ENCODE data around the gene PDE12.
A peak's percentile ranks its signal among the peaks of the same experiment; 100 is the strongest.

The PDE12 gene, protein sequence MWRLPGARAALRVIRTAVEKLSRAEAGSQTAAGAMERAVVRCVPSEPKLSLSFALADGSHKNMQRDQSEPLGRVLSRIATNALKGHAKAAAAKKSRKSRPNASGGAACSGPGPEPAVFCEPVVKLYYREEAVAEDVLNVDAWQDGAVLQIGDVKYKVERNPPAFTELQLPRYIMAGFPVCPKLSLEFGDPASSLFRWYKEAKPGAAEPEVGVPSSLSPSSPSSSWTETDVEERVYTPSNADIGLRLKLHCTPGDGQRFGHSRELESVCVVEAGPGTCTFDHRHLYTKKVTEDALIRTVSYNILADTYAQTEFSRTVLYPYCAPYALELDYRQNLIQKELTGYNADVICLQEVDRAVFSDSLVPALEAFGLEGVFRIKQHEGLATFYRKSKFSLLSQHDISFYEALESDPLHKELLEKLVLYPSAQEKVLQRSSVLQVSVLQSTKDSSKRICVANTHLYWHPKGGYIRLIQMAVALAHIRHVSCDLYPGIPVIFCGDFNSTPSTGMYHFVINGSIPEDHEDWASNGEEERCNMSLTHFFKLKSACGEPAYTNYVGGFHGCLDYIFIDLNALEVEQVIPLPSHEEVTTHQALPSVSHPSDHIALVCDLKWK

DNA sequence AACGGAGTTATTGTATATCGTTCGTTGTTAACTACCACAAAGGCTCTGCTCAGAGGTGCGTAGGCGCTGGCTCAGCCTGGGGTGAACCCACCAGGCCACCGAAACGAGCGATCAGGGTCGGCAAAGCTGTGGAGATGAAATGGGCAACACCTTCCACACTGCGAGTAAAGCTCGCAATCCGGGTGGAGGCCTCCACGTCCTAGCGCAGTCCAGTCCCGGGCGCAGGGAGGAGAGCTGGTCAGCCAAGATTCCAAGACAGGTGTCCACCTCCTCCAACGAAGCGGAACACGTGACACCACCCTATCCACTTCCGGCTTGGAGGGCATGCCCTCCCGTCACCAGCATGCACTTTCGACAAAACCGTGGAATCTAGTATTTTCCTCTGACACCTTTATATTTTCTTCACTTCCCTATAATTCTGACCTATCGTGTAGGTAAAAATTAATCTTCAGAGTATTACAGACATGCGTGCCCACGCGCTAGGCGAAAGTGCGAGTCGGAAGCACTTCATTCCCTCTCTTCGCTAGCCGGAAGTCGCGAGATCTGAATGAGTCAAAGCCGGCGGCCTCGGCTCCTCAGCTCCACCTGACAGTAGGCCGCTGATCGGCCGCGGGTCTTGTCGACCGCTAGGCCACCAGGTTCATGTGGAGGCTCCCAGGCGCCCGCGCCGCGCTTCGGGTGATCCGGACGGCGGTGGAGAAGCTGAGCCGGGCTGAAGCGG is at the start of gene PDE12:
Gene PDE12, plus strand, starts transcription at position 537 of the 721 bp plus-strand sequence. Its CDS starts 106 bp downstream, at position 643.
- peak; percentile 74 for DNase-seq

DNA sequence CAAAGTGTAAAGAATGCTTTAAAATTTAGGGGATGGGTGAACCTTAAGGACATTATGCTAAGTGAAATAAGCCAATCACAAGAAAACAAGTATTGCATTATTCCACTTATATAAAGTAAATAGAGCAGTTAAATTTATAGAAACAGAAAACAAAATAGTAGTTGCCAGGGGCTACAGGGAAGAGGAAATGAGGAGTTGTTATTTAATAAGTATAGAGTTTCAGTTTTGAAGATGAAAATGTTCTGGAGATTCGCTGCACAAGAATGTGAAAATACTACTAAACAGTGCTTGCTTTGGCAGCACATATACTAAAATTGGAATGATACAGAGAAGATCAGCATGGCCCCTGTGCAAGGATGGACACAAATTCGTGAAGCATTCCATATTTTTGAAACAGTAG is 43.9 kb upstream of the PDE12 start:
- DNase-seq: no peak

DNA sequence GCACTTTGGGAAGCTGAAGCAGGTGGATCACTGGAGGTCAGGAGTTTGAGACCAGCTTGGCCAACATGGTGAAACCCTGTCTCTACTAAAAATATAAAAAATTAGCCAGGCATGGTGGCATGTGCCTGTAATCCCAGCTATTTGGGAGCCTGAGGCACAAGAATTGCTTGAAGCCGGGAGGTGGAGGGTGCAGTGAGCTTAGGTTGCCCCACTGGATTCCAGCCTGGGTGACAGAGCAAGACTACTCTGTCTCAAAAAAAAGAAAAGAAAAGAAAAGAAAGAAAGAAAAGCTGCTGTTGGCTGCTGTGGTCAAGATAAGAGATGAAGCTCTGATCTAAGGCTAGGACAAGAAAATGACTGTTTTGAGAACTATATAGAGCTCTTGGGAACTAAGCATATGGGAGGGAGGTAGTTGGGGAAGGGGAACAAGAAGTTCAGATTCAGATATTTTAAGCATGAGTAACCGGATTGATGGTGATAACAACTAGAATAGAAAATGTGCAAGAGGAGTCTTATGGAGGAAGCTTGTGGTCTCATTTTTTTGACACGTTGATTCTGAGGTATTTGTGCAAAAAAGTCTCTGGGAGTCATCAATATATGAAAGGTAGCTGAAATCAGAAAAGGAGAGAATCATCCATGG is 37.7 kb upstream of the PDE12 start:
- DNase-seq: no peak

DNA sequence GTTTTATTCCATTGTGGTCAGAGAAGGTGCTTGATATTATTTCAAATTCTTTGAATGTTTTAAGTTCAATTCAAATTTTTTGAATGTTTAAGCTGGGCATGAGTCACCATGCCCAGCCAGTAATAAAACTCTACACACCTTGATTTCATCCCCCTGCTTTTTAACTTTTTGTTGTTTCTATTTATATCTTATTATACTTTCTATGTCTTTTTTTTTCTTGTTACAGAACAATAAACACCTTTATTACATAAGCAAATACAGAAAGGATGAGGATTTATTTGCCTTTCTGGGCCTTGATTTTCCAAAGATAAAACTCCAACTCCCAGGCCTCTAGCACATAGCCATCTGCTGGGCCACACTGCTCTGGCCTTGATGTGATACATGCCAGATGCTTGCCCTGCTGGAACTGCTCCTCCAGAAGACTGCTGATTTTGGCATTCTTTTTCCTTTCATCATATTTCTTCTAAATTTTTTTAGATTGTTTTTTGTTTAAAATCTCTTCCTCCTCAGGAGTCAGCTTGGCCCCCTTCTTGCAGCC is 25.9 kb upstream of the PDE12 start:
- DNase-seq: peak; percentile 12

DNA sequence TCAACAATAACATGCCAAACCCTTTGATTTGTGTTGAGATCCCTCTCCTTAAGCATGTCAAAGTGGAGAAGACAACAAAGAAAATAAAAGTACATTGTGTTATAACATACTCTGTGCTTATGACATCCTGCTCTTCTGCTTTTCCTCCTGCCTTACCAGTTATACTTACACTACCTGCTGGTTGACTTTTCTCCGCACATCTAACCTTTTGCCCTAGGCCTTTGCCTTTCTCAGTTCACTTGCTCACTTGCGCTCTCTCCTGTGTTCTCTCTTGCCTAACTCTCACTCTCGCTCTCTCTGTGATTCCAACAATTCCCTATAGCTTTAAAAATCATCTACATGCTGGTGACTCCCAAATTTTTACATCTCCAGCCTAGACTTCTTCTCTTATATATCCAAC is 17.6 kb upstream of the PDE12 start:
- no peak for DNase-seq

DNA sequence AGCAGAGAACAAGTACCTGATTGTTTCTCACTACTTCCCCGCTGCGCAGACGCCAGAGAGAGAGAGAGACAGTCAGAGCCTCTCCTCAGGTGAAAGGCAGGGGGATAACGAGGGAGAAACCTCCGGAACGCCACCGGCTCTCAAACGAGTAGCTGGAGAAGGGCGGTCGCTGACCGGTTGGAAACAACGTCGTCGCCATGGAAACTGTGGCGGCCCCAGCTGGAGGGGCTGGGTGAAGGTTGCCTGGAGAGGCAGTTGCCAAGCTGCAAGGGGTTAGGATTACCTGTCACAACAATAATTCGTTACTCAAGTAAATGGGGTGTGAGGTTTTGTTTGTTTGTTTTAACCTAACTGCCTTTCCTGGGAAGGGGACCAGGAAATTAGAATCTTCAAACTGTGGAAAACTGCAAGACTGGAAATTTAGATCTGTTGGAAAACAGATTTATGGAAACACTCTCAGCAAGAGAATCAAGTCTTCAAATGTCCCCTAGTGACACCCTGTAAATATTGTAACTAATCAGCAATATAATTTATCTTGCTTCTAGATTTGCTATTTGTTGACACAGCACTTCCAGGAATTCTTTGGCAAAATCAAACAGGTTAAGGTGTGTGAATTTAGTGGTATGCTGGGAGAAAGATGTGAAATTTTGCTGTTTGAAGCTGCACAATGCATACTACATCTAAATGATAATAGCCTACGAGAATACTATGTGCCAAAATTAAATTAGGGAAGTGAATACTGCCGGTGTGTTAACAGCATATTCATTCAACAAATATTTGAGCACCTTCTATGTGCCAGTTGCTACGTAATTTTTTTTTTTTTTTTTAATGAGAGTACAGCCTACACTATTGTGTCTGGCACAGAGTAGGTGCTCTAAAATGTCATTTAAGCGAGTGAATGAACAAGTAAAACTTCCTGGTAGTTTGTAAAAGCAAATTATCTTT is 11.6 kb upstream of the PDE12 start, which contains the start of gene DNAH12:
Gene DNAH12, minus strand, starts transcription at position 164 of the 945 bp plus-strand sequence. CDS start 1,474 bp downstream, outside the sequence.
- DNase-seq: peak; percentile 61

DNA sequence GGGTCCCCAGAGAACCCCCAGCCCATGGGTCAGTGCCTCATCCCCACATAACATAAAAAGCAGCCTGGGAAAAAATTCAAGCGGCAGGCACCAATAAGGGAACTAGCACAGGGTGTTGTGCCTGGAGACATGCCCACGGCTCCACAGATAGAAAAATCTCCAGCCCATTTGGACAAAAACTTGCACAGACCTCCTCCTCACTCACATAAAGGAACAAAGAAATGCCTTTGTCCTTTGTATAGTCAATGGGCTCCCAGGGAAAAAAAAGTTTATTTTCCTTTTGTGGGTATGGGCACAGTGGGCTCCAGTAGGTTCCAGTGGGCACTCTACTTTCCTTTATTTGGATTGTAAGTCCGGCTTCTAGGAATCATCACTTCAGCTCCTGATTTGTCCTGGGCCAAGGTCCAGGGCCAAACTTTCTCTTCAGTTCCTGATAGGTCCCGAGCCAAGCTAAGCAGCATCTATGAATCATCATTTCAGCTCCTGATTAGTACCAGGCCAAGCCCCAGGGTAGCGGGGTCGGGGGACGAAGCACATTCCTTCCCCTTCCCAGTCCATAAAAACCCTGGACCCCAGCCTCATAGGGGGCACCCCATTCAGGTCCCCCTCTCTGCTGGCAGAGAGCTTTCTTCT is 10.3 kb upstream of the PDE12 start:
- no peak for DNase-seq

DNA sequence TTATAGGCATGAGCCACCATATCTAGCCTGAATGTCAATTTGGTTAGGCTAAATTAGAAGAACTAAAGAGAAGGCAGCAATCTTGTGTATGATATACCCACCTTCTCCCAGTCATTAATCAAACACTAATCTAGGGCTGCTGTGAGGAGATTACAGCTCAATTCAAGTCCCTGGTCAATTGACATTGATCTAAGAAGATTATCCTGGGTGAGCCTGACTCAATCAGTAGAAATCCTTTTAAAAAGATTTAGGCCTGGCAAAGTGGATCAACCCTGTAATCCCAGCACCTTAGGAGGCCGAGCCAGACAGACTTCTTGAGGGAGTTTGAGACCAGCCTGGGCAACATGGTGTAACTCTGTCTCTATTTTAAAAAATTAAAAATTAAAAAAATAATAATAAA is 9.5 kb upstream of the PDE12 start:
- no peak for DNase-seq

DNA sequence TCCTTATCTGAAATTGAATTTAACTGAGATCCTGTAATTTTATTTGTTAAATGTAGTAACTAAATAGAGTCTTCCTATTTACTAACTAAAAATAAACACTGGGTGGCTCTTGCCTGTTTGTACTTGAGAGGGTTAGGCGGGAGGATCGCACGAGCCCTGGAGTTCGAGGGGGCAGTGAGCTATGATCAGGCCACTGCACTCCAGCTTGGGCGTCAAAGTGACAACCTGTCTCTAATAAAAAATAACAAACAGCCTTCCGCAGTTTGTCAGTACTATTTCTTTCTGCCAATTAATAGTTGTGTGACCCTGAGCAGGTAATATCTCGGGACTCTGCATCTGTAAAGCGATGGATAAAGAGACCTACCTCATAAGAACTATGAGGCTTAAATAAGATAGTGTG is 768 bp upstream of the PDE12 start:
- no peak for DNase-seq

DNA sequence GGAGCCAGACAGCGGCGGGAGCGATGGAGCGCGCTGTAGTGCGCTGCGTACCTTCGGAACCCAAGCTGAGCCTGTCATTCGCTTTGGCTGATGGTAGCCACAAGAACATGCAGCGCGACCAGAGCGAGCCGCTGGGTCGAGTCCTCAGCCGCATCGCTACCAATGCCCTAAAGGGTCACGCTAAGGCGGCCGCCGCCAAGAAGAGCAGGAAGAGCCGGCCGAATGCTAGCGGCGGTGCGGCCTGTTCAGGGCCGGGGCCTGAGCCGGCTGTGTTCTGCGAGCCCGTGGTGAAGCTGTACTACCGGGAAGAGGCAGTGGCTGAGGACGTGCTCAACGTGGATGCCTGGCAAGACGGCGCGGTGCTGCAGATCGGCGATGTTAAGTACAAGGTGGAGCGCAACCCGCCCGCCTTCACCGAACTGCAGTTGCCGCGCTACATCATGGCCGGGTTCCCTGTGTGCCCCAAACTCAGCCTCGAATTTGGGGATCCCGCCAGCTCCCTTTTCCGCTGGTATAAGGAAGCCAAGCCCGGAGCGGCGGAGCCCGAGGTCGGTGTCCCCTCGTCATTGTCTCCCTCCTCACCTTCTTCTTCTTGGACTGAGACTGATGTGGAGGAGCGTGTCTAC is 498 bp downstream of the PDE12 start:
- DNase-seq: peak; percentile 13

DNA sequence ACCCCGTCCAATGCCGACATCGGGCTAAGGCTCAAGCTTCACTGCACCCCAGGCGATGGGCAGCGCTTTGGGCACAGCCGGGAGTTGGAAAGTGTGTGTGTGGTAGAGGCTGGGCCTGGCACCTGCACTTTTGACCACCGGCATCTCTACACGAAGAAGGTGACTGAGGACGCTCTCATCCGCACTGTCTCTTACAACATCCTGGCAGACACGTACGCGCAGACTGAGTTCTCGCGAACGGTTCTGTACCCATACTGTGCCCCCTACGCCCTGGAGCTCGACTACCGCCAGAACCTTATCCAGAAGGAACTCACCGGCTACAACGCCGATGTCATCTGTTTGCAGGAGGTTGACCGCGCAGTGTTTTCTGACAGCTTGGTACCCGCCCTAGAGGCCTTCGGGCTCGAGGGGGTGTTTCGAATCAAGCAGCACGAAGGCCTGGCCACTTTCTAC is 1.0 kb downstream of the PDE12 start:
- no peak for DNase-seq

DNA sequence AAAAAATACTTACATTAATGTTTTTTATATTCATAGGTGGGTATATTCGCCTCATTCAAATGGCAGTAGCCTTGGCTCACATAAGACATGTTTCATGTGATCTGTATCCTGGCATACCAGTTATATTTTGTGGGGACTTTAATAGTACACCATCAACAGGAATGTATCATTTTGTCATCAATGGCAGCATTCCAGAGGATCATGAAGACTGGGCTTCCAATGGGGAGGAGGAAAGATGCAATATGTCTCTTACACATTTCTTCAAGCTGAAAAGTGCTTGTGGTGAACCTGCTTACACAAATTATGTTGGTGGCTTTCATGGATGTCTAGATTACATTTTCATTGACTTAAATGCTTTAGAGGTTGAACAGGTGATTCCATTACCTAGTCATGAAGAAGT is 3.5 kb downstream of the PDE12 start:
- DNase-seq: no peak

DNA sequence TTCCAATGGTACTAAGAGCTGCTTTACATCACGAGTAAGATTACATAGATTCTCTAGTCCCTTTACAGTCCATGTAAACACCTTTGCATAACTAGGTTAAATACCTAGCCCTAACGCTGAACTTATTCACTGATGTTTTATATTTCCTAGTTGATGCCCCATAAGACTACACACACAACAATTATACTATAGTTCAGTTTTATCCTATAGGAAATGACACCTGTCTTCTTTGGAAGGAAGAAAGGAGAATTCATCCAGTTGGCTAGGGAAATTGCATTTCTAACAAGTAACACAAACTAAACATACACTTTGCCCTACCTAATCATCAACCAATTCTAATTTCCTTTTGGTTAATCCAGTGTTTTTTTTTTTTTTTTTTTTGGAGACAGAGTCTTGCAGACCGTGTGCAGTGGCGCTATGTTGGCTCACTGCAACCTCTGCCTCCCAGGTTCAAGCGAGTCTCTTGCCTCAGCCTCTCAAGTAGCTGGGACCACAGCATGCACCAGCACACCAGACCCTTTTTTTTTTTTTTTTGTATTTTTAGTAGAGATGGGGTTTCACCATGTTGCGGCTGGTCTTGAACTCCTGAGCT is 13.9 kb downstream of the PDE12 start:
- no peak for DNase-seq

DNA sequence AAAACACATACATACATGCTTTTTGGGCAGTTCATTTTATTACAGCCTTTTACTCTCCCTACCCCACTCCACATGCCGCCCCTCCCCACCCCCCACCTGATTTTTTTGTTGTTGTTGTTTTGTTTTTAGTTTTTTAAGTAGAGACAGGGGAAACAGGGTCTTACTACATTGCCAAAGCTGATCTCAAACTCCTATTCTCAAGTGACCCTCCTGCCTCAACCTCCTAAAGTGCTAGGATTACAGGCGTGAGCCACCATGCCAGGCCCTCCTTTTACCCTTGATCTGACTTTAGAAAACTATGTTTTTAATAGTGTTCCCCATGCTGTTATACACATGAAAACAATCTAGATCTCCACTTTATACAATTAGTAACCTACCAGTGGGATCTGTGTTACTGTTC is 14.8 kb downstream of the PDE12 start:
- no peak for DNase-seq

DNA sequence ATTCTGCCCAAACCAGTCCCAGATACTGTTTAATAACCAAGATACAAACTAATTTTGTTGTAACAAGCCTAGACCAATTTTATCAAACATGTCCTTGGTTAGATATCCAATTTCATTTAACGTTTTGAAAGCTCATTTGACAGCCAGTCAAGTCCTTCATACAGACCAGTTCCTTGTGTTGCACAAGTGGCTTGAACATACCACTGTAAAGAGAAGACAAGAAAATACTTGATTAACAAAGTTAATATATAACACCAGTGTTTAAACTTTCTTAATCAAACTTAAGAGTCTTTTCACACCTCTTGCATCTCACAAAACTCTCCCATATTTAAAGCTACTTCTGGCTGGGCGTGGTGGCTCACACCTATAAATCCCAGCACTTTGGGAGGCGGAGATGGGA is 16.0 kb downstream of the PDE12 start:
- DNase-seq: no peak

DNA sequence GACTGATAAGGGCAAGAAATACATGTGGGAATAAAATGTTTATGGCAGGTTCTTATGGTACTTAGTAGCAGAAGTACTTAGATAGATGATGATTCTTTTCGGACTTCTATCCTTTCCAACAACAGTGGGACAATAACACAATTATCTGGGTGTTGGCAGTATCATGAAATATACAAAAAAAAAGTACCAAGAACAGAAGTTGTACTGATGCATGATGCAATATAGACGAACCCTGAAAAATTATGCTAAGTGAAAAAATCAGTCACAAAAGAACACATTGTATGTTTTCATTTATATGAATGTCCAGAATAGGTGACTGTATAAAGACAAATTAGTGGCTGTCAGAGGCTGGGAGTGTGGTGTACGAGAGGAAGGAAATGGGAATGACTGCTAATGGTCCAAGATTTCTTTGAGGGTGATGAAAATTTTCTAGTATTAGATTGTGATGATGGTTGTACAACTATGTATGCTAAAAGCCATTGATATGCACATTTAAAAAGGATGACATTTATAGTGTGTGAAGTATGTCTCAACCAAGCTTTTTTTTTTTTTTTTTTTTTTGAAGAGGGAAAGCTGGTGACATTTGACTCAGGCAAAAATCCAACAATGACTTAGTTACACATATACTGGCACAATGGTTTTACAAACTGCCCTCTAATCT is 20.0 kb downstream of the PDE12 start:
- DNase-seq: no peak

DNA sequence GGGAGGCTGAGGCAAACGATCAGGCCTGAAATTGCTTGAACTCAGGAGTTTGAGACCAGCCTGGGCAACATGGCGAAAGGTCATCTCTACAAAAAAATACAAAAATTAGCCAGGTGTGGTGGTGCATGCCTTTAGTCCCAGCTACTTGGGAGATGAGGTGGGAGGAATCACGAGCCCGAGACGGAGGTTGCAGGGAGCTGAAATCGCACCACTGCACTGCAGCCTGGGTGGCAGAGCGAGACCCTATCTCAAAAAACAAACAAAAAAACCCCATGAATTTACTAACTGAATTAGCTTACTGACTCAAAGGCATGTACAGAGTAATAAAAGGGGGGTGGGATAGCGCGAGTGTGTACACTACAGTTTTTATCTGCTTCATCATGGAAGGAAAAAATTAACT is 21.7 kb downstream of the PDE12 start:
- no peak for DNase-seq

DNA sequence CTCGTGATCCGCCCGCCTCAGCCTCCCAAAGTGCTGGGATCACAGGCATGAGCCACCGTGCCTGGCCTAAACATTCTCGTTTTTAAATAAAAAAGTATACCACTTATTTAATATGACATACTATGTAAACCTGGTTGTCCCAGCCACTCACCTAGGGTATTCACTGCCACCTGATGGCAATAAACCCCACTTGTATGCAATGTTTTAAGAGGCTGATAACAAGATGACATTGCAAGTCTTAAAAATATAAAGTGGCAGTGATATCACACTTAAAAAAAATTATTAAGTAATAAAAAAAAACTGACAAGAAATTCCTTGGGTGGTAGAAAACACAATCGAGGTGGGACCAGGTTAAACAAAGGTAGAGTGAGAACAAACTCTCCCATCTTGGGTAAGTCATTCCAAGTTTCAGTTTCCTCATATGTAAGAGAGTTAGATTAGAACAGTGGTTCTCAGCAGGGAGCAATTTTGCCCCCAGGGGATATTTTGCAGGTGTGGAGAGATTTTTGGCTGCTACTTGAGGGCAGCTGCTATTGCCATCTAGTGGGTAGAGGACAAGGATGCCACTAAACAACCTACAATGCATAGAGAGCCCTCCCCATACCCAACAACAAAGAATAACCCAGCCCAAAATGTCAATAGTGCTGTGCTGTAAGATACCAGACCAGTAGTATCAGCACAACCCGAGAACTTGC is 26.5 kb downstream of the PDE12 start:
- peak; percentile 4 for DNase-seq

DNA sequence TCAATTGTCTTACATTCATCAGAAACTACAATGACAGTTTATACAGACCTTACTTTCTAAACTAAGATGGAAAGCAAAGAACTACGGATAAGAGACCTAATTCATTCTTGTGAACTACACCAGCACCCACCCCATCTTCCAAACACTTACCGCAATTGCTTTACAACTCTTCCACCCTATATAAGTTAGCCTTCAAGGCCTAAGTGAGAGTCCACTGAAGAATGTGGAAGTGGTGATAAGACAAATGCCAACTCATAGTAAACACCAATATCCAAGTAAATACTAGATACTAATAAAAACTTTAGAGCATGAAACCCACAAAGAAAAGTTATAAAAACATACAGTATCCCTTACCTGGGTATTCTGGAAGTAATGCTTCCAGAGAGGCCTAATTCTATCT is 27.5 kb downstream of the PDE12 start:
- DNase-seq: no peak
